LNCAP (cell line): ENCODE results near the gene KLHL22.

Experiments used
- TF ChIP-seq, protein P1 (sequence below): fragments of 450-650 bp; IDR thresholded peaks from 2 replicates; pipeline ENCODE4 v1.5.1; 2017; ENCODE audit warnings: mild to moderate bottlenecking

Gene KLHL22

DNA sequence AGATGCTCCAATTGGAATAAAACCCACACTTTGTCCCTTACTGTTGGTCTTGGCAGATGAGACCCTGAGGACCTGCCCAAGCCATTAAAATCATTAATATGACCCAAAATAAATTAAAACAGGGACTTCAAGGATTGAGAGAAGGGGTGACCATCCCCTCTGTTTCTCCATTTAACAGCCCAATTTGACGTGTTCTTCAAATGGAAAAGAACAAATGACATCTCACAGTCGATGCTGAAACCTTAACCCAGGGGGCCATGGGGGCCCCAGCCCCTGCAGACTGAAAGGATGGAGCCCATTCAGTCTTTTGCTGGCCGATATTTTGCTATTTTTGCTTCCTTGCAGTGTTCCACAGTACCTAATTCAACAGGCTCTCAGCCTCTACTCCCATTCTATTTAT is 81.1 kb downstream of the KLHL22 start:
- TF ChIP-seq, protein P1, sequence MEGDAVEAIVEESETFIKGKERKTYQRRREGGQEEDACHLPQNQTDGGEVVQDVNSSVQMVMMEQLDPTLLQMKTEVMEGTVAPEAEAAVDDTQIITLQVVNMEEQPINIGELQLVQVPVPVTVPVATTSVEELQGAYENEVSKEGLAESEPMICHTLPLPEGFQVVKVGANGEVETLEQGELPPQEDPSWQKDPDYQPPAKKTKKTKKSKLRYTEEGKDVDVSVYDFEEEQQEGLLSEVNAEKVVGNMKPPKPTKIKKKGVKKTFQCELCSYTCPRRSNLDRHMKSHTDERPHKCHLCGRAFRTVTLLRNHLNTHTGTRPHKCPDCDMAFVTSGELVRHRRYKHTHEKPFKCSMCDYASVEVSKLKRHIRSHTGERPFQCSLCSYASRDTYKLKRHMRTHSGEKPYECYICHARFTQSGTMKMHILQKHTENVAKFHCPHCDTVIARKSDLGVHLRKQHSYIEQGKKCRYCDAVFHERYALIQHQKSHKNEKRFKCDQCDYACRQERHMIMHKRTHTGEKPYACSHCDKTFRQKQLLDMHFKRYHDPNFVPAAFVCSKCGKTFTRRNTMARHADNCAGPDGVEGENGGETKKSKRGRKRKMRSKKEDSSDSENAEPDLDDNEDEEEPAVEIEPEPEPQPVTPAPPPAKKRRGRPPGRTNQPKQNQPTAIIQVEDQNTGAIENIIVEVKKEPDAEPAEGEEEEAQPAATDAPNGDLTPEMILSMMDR, result no peak

DNA sequence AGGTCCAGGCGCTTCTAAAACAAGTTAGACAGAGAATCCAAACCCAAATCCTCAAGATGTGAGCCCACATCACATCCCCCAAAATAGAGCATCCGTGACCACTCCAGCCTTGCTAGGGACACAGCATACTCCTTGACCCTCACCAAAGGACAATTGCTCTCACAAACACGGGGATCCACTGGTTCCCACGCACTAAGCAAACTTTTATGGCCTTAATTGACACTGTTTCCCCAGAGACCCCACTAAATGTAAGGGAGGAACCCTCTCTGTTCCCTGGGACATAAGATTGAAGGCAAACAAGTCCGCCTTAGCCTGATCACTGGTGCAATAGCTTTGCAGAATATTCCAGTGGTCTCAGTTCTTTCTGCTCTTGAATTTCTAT is 81.5 kb downstream of the KLHL22 start:
- TF ChIP-seq, protein P1, result no peak

DNA sequence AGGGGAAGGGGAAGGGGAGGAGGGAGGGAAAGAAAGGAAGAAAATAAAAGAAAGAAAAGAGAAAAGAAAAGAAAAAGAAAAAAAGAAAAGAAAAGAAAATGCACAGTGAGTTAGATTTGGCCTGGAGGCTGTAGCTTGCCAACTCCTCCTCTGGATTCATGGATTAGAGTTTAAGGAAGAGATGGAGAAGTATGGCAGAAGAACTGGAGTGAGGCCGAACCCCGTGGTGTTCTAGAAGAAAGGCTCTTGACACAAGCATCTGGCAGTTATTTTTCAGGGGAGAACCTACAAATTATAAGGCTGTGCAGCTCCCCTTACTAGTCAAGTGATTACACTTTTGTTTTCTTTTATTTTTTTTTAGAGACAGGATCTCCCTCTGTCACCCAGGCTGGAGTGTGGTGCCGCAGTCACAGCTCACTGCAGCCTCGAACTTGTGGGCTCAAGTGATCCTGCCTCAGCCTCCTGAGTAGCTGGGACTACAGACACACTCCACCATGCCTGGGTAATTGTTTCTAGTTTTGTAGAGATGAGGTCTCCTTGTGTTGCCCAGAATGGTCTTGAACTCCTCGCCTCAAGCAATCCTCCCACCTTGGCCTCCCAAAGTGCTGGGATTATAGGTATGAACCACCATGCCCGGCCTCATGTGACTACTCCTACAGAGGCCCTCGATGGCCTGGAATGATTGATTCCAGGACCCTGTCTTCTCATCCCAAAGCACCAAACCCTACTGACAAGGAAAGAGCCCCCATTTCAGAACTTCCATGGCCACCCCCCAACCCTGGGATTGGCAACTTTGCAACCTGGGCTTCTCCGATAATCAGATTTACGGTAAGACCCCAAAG is 82.2 kb downstream of the KLHL22 start:
- TF ChIP-seq, protein P1, result no peak

DNA sequence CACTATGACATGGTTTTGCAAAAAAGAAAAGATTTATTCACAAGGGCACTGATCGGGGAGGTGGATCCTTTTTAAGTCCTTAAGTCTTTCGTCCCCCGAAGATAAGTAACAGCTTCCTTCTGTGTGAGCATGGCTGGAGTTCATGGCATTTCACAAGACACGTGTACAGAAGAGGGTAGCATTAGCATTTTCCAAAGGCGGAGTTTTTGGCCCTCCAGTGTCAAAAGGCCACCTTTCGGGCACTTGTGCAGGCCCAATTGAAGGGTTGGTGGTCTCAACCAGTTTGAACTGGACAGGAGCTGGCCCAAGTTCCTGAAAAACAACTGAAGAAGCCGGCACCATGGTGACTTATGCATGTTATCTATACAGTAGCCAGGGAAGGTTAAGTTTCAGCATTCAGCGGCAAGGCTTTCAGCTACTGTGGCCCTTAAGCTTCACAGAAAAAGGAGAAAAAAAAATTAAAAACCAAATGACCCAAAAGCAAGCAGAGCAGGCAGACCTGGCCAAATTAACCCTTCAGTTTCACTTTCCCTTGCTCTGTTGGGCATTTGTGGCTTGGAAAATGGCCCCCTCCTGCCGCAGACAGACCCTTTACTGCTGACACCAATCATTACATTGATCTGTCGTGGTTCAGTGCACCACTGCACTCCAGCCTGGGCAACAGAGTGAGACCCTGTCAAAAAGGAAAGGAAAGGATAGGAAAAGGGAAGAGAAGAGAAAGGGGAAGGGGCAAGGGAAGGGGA is 83.0 kb downstream of the KLHL22 start:
- TF ChIP-seq, protein P1, result no peak

DNA sequence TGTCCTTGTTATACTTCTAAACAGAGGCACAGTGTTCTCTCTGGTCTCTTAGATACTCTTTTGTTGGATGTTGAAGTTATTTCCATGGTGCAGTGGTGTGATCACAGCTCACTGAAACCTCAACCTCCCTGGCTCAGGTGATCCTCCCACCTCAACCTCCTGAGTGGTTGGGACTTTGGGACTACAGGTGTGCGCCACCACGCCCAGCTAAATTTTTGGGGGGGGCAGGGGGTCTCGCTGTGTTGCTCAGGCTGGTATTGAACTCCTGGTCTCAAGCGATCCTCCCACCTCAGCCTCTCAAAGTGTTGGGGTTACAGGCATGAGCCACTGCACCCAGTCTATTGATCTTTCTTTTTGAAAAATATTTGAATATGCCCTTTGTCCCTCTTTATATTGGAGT is 86.7 kb downstream of the KLHL22 start:
- TF ChIP-seq, protein P1, result no peak

DNA sequence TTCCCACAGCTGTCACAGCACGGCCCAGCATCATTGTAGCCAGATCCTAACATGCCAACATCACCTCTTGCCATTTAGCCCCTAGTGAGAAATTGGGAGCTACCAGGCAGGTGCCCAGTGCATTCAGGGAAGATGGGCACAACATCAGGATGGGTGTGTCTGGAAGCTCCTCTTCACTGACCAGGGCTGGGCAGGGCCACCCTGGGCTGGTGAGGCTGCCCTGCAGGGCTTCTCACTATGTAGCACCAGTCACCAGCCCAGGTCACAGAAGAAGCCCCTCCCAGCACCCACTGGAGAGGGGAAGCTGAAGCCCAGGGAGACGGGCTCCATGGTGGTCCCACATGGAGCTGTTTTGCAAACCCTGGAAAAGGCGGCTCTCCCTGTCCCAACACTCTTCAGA is 87.8 kb downstream of the KLHL22 start:
- TF ChIP-seq, protein P1, result no peak

DNA sequence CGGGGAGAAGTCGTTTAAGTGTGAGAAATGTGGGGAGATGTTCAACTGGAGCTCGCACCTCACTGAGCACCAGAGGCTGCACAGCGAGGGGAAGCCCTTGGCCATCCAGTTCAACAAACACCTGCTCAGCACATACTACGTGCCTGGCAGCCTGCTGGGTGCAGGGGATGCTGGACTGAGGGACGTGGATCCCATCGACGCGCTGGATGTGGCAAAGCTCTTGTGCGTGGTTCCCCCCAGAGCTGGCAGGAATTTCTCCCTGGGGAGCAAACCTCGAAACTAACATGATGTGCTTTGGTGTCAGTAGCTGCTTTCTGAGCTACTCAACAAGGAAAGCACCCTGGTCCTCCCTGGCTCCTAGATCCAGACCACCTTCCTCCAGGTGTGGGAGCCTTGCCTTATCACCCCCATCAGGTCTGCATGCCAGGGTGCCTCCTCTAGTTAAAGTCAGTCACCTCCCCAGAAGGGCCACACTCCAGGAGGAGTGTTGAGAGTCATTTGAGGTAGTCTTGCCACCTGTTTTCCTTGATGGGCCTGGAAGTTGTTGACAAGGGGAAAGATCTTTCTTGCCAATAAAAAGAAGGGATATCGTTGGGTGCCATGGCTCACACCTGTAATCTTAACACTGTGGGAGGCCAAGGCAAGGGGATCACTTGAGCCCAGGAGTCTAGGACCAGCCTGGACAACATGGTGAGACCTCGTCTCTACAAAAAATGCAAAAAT is 88.7 kb downstream of the KLHL22 start:
- TF ChIP-seq, protein P1, result no peak
